ENCODE measurements around the gene TMEM132C.

- no peak for TF ChIP-seq CTCF (IDR thresholded peaks at IDR 0.05)
- no peak for TF ChIP-seq TAF1 (IDR thresholded peaks at IDR 0.05; ENCODE audit: borderline replicate concordance, low read depth, low read length)
- TF ChIP-seq CHD2 (IDR thresholded peaks at IDR 0.05; ENCODE audit: low read length, partially characterized antibody): no peak
Observed at GRCh38 chr12:128423205-128423604, 156.2 kb downstream of the TMEM132C start.

Data from SK-N-SH (cell line).